CD4-positive, alpha-beta T cell treated with Interleukin-2 at 100 ng/mL for 4 hours (primary cell): ENCODE results near the gene F8A3.
"Not testable (repeated sequence)": the region's sequence is repeated elsewhere in the genome, so short reads cannot be mapped to it uniquely, and the experiment has no call there.

Experiments used
- DNase-seq: peaks from one replicate; pipeline ENCODE4 v3.0.0-alpha.2; 2020; ENCODE audit warnings: low spot score

F8A3 gene

GRCh38 chrX:155458471-155458870 is at the start of gene F8A3:
Gene F8A3 (minus strand): TSS chrX:155458620. CDS start chrX:155458600, 20 bp downstream.
- not testable (repeated sequence) for DNase-seq

DNA sequence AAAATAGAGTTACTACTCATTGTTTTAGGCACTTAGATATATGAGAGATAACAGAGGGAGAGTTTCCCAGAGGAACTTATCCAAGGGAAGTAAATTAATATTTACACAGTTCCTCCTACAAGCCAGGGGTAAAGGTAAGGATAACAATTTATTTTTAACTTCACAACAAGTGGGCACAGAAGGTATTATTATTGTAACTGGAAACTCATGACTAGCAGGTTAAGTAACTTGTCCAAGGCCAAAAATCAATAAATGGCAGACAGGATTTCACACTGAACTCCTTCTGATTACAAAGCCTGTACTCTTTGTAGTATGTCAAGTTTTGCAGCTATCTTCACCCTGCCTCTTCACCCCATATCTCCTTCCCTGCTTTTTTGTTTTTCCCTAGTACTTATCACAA is 46.9 kb upstream of the F8A3 start:
- DNase-seq: no peak

DNA sequence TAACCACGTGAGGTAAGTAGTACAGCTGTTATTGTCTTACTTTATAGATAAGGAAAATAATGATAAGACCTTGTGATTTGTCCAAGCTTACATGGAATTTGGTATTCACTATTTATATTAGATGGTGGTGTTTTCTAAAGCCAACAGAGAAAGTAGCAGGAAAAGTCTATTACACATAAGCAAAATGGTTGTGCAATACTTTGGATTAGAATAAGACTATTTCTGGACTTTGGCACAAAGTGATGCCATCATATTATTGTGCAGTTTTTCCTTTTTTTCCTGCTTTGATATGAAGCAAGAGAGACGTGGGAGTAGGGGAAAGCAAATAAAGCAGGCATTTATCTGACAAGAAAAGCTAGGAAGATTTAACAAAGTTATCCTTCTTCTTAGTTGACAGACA is 36.7 kb upstream of the F8A3 start:
- not testable (repeated sequence) for DNase-seq

DNA sequence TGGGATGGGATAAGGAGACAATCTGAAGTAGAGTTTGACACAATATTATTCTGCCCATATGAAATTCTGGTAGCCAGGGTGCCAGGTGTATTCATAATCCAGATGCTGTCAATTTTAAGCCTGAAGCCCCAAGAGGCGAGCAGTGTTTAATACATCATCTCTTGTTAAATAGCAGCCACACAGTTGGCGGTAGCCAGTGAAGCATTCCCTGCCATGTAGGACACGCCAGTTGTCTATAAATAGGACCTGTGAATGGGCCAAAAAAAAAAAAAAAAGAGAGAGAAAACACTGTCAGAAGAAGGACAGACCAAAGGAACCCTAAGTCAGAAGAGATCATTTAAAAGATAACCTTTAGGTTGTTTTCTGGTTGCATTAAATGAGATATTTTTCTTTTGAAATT is 33.0 kb upstream of the F8A3 start:
- DNase-seq: not testable (repeated sequence)

DNA sequence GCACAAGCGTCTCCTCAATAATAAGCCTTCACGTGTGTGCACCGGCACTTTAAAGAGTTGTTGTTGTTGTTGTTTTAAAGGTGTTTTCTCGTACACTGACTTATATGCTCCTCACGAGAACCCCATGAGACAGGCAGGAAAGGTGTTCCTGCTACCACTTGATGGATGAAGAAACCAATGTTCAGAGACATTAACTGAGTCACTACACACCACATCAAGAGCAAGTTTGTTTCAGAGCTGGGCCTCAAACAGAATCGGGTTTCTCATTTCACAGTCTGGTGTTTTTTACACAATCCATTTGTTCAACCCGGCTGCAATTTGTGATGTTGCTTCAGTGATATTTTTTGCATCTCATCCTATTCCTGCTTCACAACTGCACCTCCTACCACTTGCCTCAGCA is 18.7 kb upstream of the F8A3 start:
- DNase-seq: not testable (repeated sequence)

DNA sequence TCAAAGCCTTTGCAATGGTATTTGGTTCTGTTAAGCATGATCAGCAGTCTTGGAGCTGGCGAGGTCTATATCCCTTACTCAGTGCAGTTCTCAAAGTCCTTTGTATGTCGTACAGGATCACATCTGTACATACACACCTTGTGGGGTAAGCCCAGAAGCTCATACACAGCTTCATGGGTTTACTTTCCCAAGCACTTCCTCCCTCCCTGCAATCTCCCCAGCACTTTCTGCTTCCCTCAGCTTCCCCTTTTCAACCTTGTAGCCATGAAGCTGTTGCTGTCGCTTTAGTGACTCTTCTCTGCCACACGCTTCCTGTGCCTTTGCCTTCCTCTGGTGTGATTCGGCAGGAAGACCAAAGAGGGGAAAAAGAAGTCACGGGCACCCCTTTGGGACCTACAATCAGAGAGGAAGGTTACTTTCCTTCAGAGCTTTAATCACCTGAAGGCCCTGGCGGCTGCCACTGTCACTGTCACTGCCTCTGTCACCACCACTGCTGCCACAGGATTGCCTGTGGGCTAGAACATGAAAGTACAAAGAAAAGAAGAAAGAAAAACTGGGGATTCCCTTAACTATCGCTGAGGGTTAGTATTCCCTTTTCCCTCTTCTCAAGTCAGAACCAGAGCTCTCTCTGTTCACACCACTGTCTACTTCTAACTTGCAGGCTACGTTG is 8.0 kb upstream of the F8A3 start:
- not testable (repeated sequence) for DNase-seq

DNA sequence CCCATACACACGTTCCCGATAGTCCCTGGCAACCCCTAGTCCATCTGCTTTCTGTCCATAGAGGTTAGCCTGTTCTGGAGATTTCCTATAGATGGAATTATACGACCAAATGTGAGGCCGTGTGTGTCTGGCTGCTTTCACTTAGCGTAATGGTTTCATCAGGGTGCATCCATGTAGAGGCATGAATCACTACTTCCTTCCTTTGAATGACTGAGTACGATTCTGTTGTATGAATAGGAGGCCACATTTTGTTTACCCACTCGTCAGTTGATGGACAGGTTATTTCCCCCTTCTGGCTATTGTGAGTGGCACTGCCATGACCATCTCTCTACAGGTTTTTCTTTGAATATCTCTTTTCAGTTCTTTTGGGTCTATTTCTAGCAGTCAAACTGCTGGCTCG is 2.1 kb upstream of the F8A3 start:
- not testable (repeated sequence) for DNase-seq

DNA sequence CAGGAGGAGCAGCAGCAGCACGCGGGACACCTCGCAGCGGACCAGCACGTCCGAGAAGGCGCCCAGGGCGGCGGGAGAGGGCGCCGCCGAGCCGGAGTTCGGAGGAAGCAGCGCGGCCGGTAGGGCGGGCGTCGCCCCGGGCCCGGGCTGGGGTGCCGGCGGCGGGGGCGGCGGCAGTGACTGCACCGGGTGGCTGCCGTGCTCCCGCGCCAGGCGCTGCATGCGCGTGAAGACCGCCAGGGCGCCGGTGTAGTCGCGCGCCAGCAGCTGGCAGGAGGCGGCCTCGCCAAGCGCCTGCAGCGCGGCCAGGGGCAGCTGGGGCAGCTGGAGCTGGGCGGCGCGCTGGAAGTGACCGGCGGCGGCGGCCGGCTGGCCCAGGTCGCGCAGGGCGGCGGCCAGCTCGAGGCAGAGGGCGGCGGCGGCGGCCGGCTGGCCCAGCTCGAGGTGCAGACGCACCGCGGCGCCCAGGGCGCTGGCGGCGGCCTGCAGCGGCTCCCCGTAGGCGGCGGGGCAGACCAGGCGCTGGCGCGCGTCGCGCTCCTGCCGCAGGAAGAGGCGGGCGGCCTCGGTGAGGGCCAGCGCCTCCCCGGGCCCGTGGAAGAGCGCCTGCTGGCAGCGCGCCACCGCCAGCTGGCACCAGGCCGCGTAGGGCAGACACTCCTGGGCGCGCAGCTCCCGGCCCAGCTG is 516 bp downstream of the F8A3 start:
- DNase-seq: not testable (repeated sequence)

DNA sequence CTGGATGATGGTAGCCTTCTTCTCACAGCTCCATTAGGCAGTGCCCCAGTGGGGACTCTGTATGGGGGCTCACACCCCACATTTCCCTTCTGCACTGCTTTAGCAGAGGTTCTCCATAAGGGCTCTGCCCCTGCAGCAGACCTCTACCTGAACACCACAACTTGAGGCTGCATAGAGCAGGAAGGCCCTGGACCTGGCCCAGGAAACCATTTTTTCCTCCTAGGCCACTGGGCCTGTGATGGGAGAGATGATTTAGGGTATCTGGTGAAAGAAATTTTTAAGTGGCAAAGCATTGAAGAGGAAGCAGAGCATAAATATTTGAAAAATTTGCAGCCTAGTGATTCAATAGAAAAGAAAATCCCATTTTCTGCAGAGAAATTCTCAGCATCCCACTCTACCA is 17.3 kb downstream of the F8A3 start:
- no peak for DNase-seq

DNA sequence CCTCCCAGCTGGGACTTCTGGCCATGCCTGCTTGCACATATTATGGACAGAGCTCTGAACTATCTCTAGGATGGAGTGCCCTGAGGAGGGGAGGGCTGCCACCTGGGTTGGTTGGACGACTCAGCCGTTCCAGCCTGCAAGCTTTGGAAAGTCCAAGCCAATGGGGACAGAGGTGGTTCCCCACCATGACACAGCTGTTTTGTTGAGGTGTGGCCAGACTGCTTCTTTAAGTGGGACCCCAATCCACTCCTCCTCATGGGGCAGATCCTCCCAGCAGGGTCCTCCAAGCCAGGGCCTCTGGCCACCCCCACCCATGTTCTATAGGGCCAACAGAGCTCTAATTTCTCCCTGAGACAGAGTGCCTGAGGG is 22.7 kb downstream of the F8A3 start:
- no peak for DNase-seq

GRCh38 chrX:155434906-155435743 is 23.3 kb downstream of the F8A3 start:
- DNase-seq: no peak

DNA sequence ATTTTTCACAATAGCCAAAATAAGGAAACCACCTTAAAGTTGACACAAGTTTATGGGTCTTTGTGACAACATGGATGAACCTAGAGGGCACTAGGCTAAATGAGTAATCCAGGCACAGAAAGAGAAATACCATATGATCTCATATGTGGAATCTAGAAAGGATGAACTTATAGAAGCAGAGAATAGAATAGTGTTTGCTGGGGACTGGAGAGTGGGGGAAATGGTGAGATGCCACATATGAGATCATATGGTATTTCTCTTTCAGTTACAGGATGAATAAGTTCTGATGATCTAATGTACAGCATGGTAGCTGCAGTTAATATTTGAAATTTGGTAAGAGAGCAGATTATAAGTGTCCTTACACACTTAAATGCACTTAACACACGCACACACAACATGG is 40.7 kb downstream of the F8A3 start:
- no peak for DNase-seq
